Gastrocnemius medialis (tissue), 4 donors: Measurements from ENCODE around the gene HES5. TPM values are rescaled to one million over a fixed set of nuclear protein-coding genes. Genes with fewer than 3 reads are reported as not detected.

Source experiments
- ATAC-seq, 2 donors: fragments of 150-250 bp; one replicate each; pipeline ENCODE4 v1.9.1; 2016
- DNase-seq, 2 donors: peaks; one replicate each; pipeline ENCODE4 v3.0.0-alpha.2; 2019
- H3K27ac ChIP-seq, 4 donors: fragments of 200-600 bp; sonication (generic); 1 replicate in 1 of 4; 2 replicates in 3 of 4; pipeline ENCODE4 v1.5.1; 2016 to 2018; ENCODE audit warnings: mild to moderate bottlenecking in 2 of 4, moderate library complexity in 1 of 4
- H3K27me3 ChIP-seq, 3 donors: fragments of 200-600 bp; sonication (generic) in 2 of 3; 1 replicate in 1 of 3; 2 replicates in 2 of 3; pipeline versions ENCODE4 v1.5.1 to v1.6.0; 2016 to 2019; ENCODE audit warnings: mild to moderate bottlenecking in 1 of 3, moderate library complexity in 1 of 3
- H3K36me3 ChIP-seq, 2 donors: fragments of 200-600 bp; sonication (generic) in 1 of 2; one replicate each; pipeline ENCODE4 v1.5.1; 2017 to 2018
- H3K4me1 ChIP-seq, 2 donors: fragments of 200-600 bp; sonication (generic) in 1 of 2; one replicate each; pipeline ENCODE4 v1.5.1; 2016 to 2017; ENCODE audit warnings: mild to moderate bottlenecking in 2 of 2
- H3K4me3 ChIP-seq, 4 donors: fragments of 200-600 bp; sonication (generic) in 3 of 4; 1 replicate in 1 of 4; 2 replicates in 3 of 4; pipeline ENCODE4 v1.5.1; 2016 to 2019; ENCODE audit warnings: mild to moderate bottlenecking in 2 of 4
- H3K9me3 ChIP-seq, 3 donors: fragments of 200-600 bp; sonication (generic) in 2 of 3; 1 replicate in 1 of 3; 2 replicates in 2 of 3; pipeline ENCODE4 v1.5.1; 2016 to 2019
- CTCF ChIP-seq, 5 experiments: fragments of 450-650 bp in 3 of 5; fragments of 200-600 bp in 2 of 5; sonication (generic) in 2 of 5; IDR thresholded peaks in 4 of 5; conservative IDR thresholded peaks in 1 of 5; 1 replicate in 4 of 5; 2 replicates in 1 of 5; pipeline ENCODE4 v1.5.1; 2016 to 2019; ENCODE audit warnings: antibody characterized with exemption in 5 of 5, mild to moderate bottlenecking in 3 of 5, moderate library complexity in 3 of 5
- POLR2A ChIP-seq, 2 donors: fragments of 450-650 bp; IDR thresholded peaks; one replicate each; pipeline ENCODE4 v1.6.1; 2017; ENCODE audit warnings: antibody characterized with exemption in 2 of 2, mild to moderate bottlenecking in 2 of 2, moderate library complexity in 2 of 2
- in situ Hi-C, 4 donors: fragments of 200-750 bp; cut with MboI; loops; one replicate each; pipeline versions ENCODE4 v1.15.0 to v1.8.0; 2017; ENCODE audit warnings: low sequenced_read_pairs in 4 of 4
- intact Hi-C: fragments of 100-400 bp; cut with DNase I; formaldehyde crosslinking; loops from one replicate; pipeline ENCODE4 v1.15.1; 2023; ENCODE audit warnings: low total_unique reads
- total RNA-seq, 4 donors: library from RNA; depleted of rRNA; stranded (reverse); fragments of >200 nt; gene quantifications; one replicate each; pipeline versions ENCODE4 v1.1.0 to v1.2.3, GENCODE V29; 2016

The HES5 gene
- total RNA-seq, 4 donors from 2014 or later, result 0.49 TPM; not detected in 3

- no peaks in the 10 kb centered on the region for H3K9me3 ChIP-seq
- no peak overlapping the region for H3K27ac ChIP-seq
- TF ChIP-seq POLR2A (IDR thresholded peaks at IDR 0.05), result no peak
- no peak for TF ChIP-seq CTCF (IDR thresholded peaks at IDR 0.05 in 4 of 5, conservative IDR thresholded peaks at IDR 0.05 in 1 of 5)
- in situ Hi-C loops, result no loop called here
- peaks cover 5 to 11% of the 10 kb centered on the region in 2 donors for H3K4me1 ChIP-seq
- ATAC-seq, result peak in 1 of 2 donors; percentile 6
- peaks cover 0 to 29% of the 10 kb centered on the region in 2 donors for H3K36me3 ChIP-seq
- H3K4me3 ChIP-seq, result no peak overlapping the region
- H3K27me3 ChIP-seq, result peaks cover 41 to 43% (median 41%) of the 10 kb centered on the region in 3 donors
- intact Hi-C loops, result no loop called here
- no peak for DNase-seq
These were observed 24.5 kb downstream of the HES5 start for GRCh38 chr1:2505461-2505994.

- Histone ChIP-seq H3K9me3 (no peaks in the 10 kb centered on the region), H3K27me3 (peaks cover 47 to 49% (median 47%) of the 10 kb centered on the region in 3 donors), H3K4me3 (no peak overlapping the region), H3K36me3 (peaks cover 0 to 23% of the 10 kb centered on the region in 2 donors), H3K4me1 (peaks cover 5 to 11% of the 10 kb centered on the region in 2 donors), H3K27ac (no peak overlapping the region)
- TF ChIP-seq CTCF (IDR thresholded peaks at IDR 0.05 in 4 of 5, conservative IDR thresholded peaks at IDR 0.05 in 1 of 5) (no peak), POLR2A (IDR thresholded peaks at IDR 0.05) (no peak)
- no peak for ATAC-seq
- DNase-seq, result no peak
- intact Hi-C loops, result no loop called here
- in situ Hi-C loops, result no loop called here
These were observed 25.2 kb downstream of the HES5 start for GRCh38 chr1:2504949-2505272.

GRCh38 chr1:2504225-2504948 lies 25.7 kb downstream of the HES5 start:
- peaks cover 50 to 55% (median 53%) of the 10 kb centered on the region in 3 donors for H3K27me3 ChIP-seq

GRCh38 chr1:2503554-2504224 lies 26.4 kb downstream of the HES5 start:
- H3K4me1 ChIP-seq, result peaks cover 5 to 11% of the 10 kb centered on the region in 2 donors
- ATAC-seq, result no peak

More at GRCh38 chr1:2504225-2504948, 25.7 kb downstream of the HES5 start:
- intact Hi-C loops (no loop called here), in situ Hi-C loops (no loop called here)
- Histone ChIP-seq H3K27ac (no peak overlapping the region), H3K4me3 (no peak overlapping the region), H3K9me3 (no peaks in the 10 kb centered on the region), H3K36me3 (peaks cover 0 to 18% of the 10 kb centered on the region in 2 donors), H3K4me1 (peaks cover 5 to 11% of the 10 kb centered on the region in 2 donors)
- no peak for TF ChIP-seq CTCF (IDR thresholded peaks at IDR 0.05 in 4 of 5, conservative IDR thresholded peaks at IDR 0.05 in 1 of 5)
- no peak for TF ChIP-seq POLR2A (IDR thresholded peaks at IDR 0.05)
- ATAC-seq (peak in 1 of 2 donors; percentile 19), DNase-seq (no peak)

More at GRCh38 chr1:2503554-2504224, 26.4 kb downstream of the HES5 start:
- Histone ChIP-seq H3K36me3 (peaks cover 0 to 11% of the 10 kb centered on the region in 2 donors), H3K27ac (no peak overlapping the region), H3K4me3 (no peak overlapping the region), H3K9me3 (no peaks in the 10 kb centered on the region), H3K27me3 (peaks cover 50 to 62% (median 60%) of the 10 kb centered on the region in 3 donors)
- TF ChIP-seq CTCF (IDR thresholded peaks at IDR 0.05 in 4 of 5, conservative IDR thresholded peaks at IDR 0.05 in 1 of 5) (no peak), POLR2A (IDR thresholded peaks at IDR 0.05) (no peak)
- DNase-seq, result no peak
- in situ Hi-C loops, result no loop called here
- intact Hi-C loops, result no loop called here
